ENCODE data around the gene ATG5. TPM values are rescaled to one million over a fixed set of nuclear protein-coding genes. Genes with fewer than 3 reads are reported as not detected.
A peak's percentile ranks its signal among the peaks of the same experiment; 100 is the strongest.

The ATG5 gene
- total and polyA plus RNA-seq, 9 of the 15 experiments (the other 6 are each of a cell fraction or from before 2014, with no cell fraction given) = 29.0 to 80.0 (median 53.2) TPM

DNA sequence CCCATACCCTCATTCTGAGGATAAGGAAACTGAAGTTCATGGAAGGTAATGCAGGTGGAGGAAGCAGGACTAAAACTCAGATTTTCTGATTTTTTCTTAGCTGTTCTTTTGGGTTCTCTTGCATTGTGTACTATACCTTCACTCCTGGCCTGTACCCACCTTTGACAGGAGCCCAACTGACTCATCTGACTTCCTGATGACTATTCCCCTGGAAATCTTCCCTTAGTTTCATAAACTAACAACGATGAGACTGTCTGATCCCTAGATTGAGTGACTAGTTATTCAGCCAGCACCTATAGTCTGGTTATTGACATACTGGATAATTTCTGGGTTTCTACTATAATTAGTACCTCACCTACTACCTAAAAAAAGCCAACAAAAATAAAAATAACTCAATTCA, 45.1 kb upstream of the ATG5 start (continued):
- TF ChIP-seq SMAD2 (IDR thresholded peaks at IDR 0.05; ENCODE audit: low read depth, low read length) (no peak), SLC30A9 (CRISPR knock-in tag; IDR thresholded peaks at IDR 0.05) (no peak), ZNF134 (CRISPR knock-in tag; conservative IDR thresholded peaks at IDR 0.05) (no peak), ZKSCAN3 (CRISPR knock-in tag; IDR thresholded peaks at IDR 0.05) (no peak), PRMT5 (CRISPR knock-in tag; IDR thresholded peaks at IDR 0.05) (no peak), ZFPM2 (CRISPR knock-in tag; IDR thresholded peaks at IDR 0.05) (no peak)

DNA sequence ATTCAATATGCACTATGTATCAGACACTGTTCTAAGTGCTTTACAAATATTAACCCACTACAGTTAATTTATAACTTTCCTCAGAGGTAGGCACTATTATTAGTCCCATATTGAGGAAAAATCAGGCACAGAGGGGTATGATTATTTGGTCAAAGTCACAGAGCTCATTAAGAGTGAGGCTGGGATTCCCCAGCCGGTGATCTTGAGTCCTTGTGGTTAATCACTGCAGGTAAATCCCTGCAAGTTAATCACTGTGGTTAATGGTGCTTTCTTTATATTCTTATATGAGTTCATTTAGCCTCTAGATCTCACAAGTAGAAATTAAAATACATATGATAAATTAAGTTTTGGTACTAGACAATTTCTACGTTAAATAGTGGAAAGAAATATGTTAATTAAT, 44.2 kb upstream of the ATG5 start:
- no peak overlapping the region for H3K4me3 ChIP-seq
- no peak overlapping the region for H3K9ac ChIP-seq (ENCODE audit: insufficient read depth in 1 of 2, low read depth in 2 of 2, low read length in 2 of 2)
- FAIRE-seq (no peak), DNase-seq (ENCODE audit: extremely low read depth in 1 of 4, low spot score in 3 of 4) (no peak), ATAC-seq (no peak)
- no peaks in the 10 kb centered on the region for H4K20me1 ChIP-seq (replicated peaks; ENCODE audit: control insufficient read depth, insufficient read depth, low read length)
- WGBS (ENCODE audit: insufficient coverage, low coverage, missing lambda C conversion rate) = 0% methylated on average over 2 of the region's 2 CpGs
- in situ Hi-C loops (cut with MboI) = no loop called here
- H2AFZ ChIP-seq (ENCODE audit: low read depth, low read length) = no peak overlapping the region
- TF ChIP-seq KDM1A (IDR thresholded peaks at IDR 0.05) (peak; percentile 78 to 87), HDAC8 (tag; IDR thresholded peaks at IDR 0.05) (no peak), RCOR1 (IDR thresholded peaks at IDR 0.05; ENCODE audit: borderline replicate concordance in 1 of 2, low read depth in 2 of 2, low read length in 2 of 2) (0 out of 4 replicates have a peak, but pooled peaks of 1 of the 2 experiments have one; percentile 49)
- H3K9me1 ChIP-seq (ENCODE audit: control insufficient read depth, insufficient read depth, low read length) = no peaks in the 10 kb centered on the region
- ChIA-PET CTCF (ENCODE audit: low intra/inter-chr PET ratio) (interaction anchor here (0.9 kb wide), 1 partner anchor 27 kb away, joined by 4 read pairs; no protein-coding TSS in a partner anchor), POLR2A (no interaction called here)
- no peaks in the 10 kb centered on the region for H3K4me1 ChIP-seq (replicated peaks in 1 of 2; ENCODE audit: control insufficient read depth in 2 of 2, insufficient read depth in 2 of 2, low read length in 2 of 2)
- H3K27me3 ChIP-seq (ENCODE audit: control insufficient read depth in 2 of 2, insufficient read depth in 2 of 2, low read length in 2 of 2) = no peaks in the 10 kb centered on the region
- H3K4me2 ChIP-seq (ENCODE audit: insufficient read depth, low read length) = no peak overlapping the region
- intact Hi-C loops (cut with micrococcal nuclease) = no loop called here
- no peak overlapping the region for H3K27ac ChIP-seq (ENCODE audit: extremely low read depth, low read depth, low read length)
- no peaks in the 10 kb centered on the region for H3K36me3 ChIP-seq (ENCODE audit: control insufficient read depth, insufficient read depth, low read length)
- H3K9me3 ChIP-seq (replicated peaks; ENCODE audit: control insufficient read depth, insufficient read depth, low read depth, low read length) = no peaks in the 10 kb centered on the region
- no peaks in the 10 kb centered on the region for H3K79me2 ChIP-seq (ENCODE audit: control insufficient read depth, insufficient read depth, low read length)
- BruUV-seq (replicated peaks) = no TSS peak

Measured in K562 (cell line).